Activated CD8-positive, alpha-beta memory T cell treated with anti-CD3 and anti-CD28 coated beads, Interleukin-2, amount 50 U/mL, for 1 hour (primary cell): ENCODE measurements around the gene CACNB2.

Experiments
- DNase-seq: peaks from one replicate; pipeline ENCODE4 v3.0.0-alpha.2; 2020; ENCODE audit errors: extremely low read depth

Gene CACNB2

GRCh38 chr10:18334116-18334867, 194.1 kb downstream of the CACNB2 start:
- no peak for DNase-seq

GRCh38 chr10:18340496-18341051, 200.3 kb downstream of the CACNB2 start:
- DNase-seq: no peak

GRCh38 chr10:18341055-18341454, 200.8 kb downstream of the CACNB2 start:
- no peak for DNase-seq

GRCh38 chr10:18343573-18343972, 203.3 kb downstream of the CACNB2 start:
- no peak for DNase-seq

- no peak for DNase-seq
Measured at GRCh38 chr10:18345308-18345707, 205.1 kb downstream of the CACNB2 start.

GRCh38 chr10:18350340-18350739, 210.1 kb downstream of the CACNB2 start:
- no peak for DNase-seq

- DNase-seq: no peak
Measured at GRCh38 chr10:18351421-18351820, 211.2 kb downstream of the CACNB2 start.

GRCh38 chr10:18352175-18352574, 212.0 kb downstream of the CACNB2 start:
- DNase-seq: no peak

- DNase-seq: no peak
Measured at GRCh38 chr10:18359812-18360211, 219.6 kb downstream of the CACNB2 start.

- no peak for DNase-seq
Measured at GRCh38 chr10:18362892-18363291, 222.7 kb downstream of the CACNB2 start.

GRCh38 chr10:18364987-18365775, 225.0 kb downstream of the CACNB2 start:
- DNase-seq: no peak

GRCh38 chr10:18367840-18368239, 227.6 kb downstream of the CACNB2 start:
- no peak for DNase-seq

- DNase-seq: no peak
Measured at GRCh38 chr10:18368273-18368672, 228.0 kb downstream of the CACNB2 start.

GRCh38 chr10:18368682-18369081, 228.5 kb downstream of the CACNB2 start:
- no peak for DNase-seq

GRCh38 chr10:18369859-18370473, 229.7 kb downstream of the CACNB2 start:
- no peak for DNase-seq

- no peak for DNase-seq
Measured at GRCh38 chr10:18376650-18377049, 236.4 kb downstream of the CACNB2 start.

- no peak for DNase-seq
Measured at GRCh38 chr10:18377898-18378297, 237.7 kb downstream of the CACNB2 start.

GRCh38 chr10:18378766-18379165, 238.5 kb downstream of the CACNB2 start:
- DNase-seq: no peak

GRCh38 chr10:18381679-18382078, 241.5 kb downstream of the CACNB2 start:
- no peak for DNase-seq

- DNase-seq: no peak
Measured at GRCh38 chr10:18397906-18398305, 257.7 kb downstream of the CACNB2 start.

GRCh38 chr10:18399158-18399557, 258.9 kb downstream of the CACNB2 start:
- no peak for DNase-seq

GRCh38 chr10:18400201-18400905, 260.1 kb downstream of the CACNB2 start:
- DNase-seq: no peak
